ENCODE data around the gene HCFC1R1.

The HCFC1R1 gene

GRCh38 chr16:2988590-2989099, 35.1 kb downstream of the HCFC1R1 start:
- no peak overlapping the region for H3K27ac Mint-ChIP-seq
- H3K36me3 Mint-ChIP-seq (ENCODE audit: low read depth): no peaks in the 10 kb centered on the region
- H3K4me3 Mint-ChIP-seq: no peak overlapping the region
- no peaks in the 10 kb centered on the region for H3K9me3 Mint-ChIP-seq
- no peaks in the 10 kb centered on the region for H3K4me1 Mint-ChIP-seq (ENCODE audit: low read depth)
- peaks cover 3% of the 10 kb centered on the region for H3K27me3 Mint-ChIP-seq (ENCODE audit: low read depth)

- H3K4me1 Mint-ChIP-seq (ENCODE audit: low read depth): peaks cover 3% of the 10 kb centered on the region
Measured at GRCh38 chr16:2987833-2988232, 35.9 kb downstream of the HCFC1R1 start.

GRCh38 chr16:2987286-2987685, 36.5 kb downstream of the HCFC1R1 start:
- Mint-ChIP-seq H3K27ac (no peak overlapping the region), H3K27me3 (ENCODE audit: low read depth) (peaks cover 5% of the 10 kb centered on the region)

More at GRCh38 chr16:2987833-2988232, 35.9 kb downstream of the HCFC1R1 start:
- no peaks in the 10 kb centered on the region for H3K36me3 Mint-ChIP-seq (ENCODE audit: low read depth)
- no peak overlapping the region for H3K4me3 Mint-ChIP-seq
- no peak overlapping the region for H3K27ac Mint-ChIP-seq
- no peaks in the 10 kb centered on the region for H3K9me3 Mint-ChIP-seq
- H3K27me3 Mint-ChIP-seq (ENCODE audit: low read depth): peaks cover 3% of the 10 kb centered on the region

GRCh38 chr16:2986623-2987188, 37.0 kb downstream of the HCFC1R1 start:
- H3K4me3 Mint-ChIP-seq: no peak overlapping the region
- no peaks in the 10 kb centered on the region for H3K9me3 Mint-ChIP-seq
- peaks cover 6% of the 10 kb centered on the region for H3K4me1 Mint-ChIP-seq (ENCODE audit: low read depth)
- H3K27me3 Mint-ChIP-seq (ENCODE audit: low read depth): peaks cover 7% of the 10 kb centered on the region
- no peak overlapping the region for H3K27ac Mint-ChIP-seq
- H3K36me3 Mint-ChIP-seq (ENCODE audit: low read depth): peaks cover under 1% of the 10 kb centered on the region

More at GRCh38 chr16:2987286-2987685, 36.5 kb downstream of the HCFC1R1 start:
- H3K4me3 Mint-ChIP-seq: no peak overlapping the region
- H3K36me3 Mint-ChIP-seq (ENCODE audit: low read depth): no peaks in the 10 kb centered on the region
- no peaks in the 10 kb centered on the region for H3K9me3 Mint-ChIP-seq
- H3K4me1 Mint-ChIP-seq (ENCODE audit: low read depth): peaks cover 4% of the 10 kb centered on the region

GRCh38 chr16:2985893-2986355, 37.8 kb downstream of the HCFC1R1 start:
- peaks cover 9% of the 10 kb centered on the region for H3K4me1 Mint-ChIP-seq (ENCODE audit: low read depth)
- H3K36me3 Mint-ChIP-seq (ENCODE audit: low read depth): peaks cover 1% of the 10 kb centered on the region
- H3K9me3 Mint-ChIP-seq: no peaks in the 10 kb centered on the region
- H3K27me3 Mint-ChIP-seq (ENCODE audit: low read depth): peaks cover 7% of the 10 kb centered on the region
- no peak overlapping the region for H3K4me3 Mint-ChIP-seq
- no peak overlapping the region for H3K27ac Mint-ChIP-seq

GRCh38 chr16:2985462-2985861, 38.3 kb downstream of the HCFC1R1 start:
- Mint-ChIP-seq H3K36me3 (ENCODE audit: low read depth) (peaks cover 1% of the 10 kb centered on the region), H3K4me3 (no peak overlapping the region), H3K27ac (no peak overlapping the region), H3K4me1 (ENCODE audit: low read depth) (peaks cover 9% of the 10 kb centered on the region), H3K27me3 (ENCODE audit: low read depth) (peaks cover 7% of the 10 kb centered on the region), H3K9me3 (no peaks in the 10 kb centered on the region)

- peak overlapping the region; percentile 48 for H3K4me3 Mint-ChIP-seq
- H3K36me3 Mint-ChIP-seq (ENCODE audit: low read depth): peaks cover 1% of the 10 kb centered on the region
- peaks cover 9% of the 10 kb centered on the region for H3K4me1 Mint-ChIP-seq (ENCODE audit: low read depth)
- H3K27ac Mint-ChIP-seq: no peak overlapping the region
- peaks cover 7% of the 10 kb centered on the region for H3K27me3 Mint-ChIP-seq (ENCODE audit: low read depth)
- H3K9me3 Mint-ChIP-seq: no peaks in the 10 kb centered on the region
Measured at GRCh38 chr16:2983706-2984136, 40.0 kb downstream of the HCFC1R1 start.

GRCh38 chr16:2982402-2982801, 41.3 kb downstream of the HCFC1R1 start:
- peaks cover 12% of the 10 kb centered on the region for H3K4me1 Mint-ChIP-seq (ENCODE audit: low read depth)
- peak overlapping the region; percentile 12 for H3K27ac Mint-ChIP-seq
- H3K27me3 Mint-ChIP-seq (ENCODE audit: low read depth): peaks cover 7% of the 10 kb centered on the region
- no peaks in the 10 kb centered on the region for H3K9me3 Mint-ChIP-seq
- peaks cover 1% of the 10 kb centered on the region for H3K36me3 Mint-ChIP-seq (ENCODE audit: low read depth)
- peak overlapping the region; percentile 16 for H3K4me3 Mint-ChIP-seq

GRCh38 chr16:2981899-2982250, 41.9 kb downstream of the HCFC1R1 start:
- Mint-ChIP-seq H3K27ac (peak overlapping the region; percentile 67), H3K4me3 (peak overlapping the region; percentile 81), H3K36me3 (ENCODE audit: low read depth) (peaks cover 1% of the 10 kb centered on the region), H3K4me1 (ENCODE audit: low read depth) (peaks cover 12% of the 10 kb centered on the region), H3K9me3 (no peaks in the 10 kb centered on the region), H3K27me3 (ENCODE audit: low read depth) (peaks cover 7% of the 10 kb centered on the region)

- peaks cover 7% of the 10 kb centered on the region for H3K27me3 Mint-ChIP-seq (ENCODE audit: low read depth)
- H3K36me3 Mint-ChIP-seq (ENCODE audit: low read depth): peaks cover 1% of the 10 kb centered on the region
- peaks cover 12% of the 10 kb centered on the region for H3K4me1 Mint-ChIP-seq (ENCODE audit: low read depth)
- peak overlapping the region; percentile 83 for H3K27ac Mint-ChIP-seq
- H3K9me3 Mint-ChIP-seq: no peaks in the 10 kb centered on the region
- H3K4me3 Mint-ChIP-seq: peak overlapping the region; percentile 84
Measured at GRCh38 chr16:2981177-2981898, 42.4 kb downstream of the HCFC1R1 start.

- no peaks in the 10 kb centered on the region for H3K9me3 Mint-ChIP-seq
- peak within 1 kb of the TSS; percentile 83 for H3K27ac Mint-ChIP-seq
- H3K4me3 Mint-ChIP-seq: peak within 1 kb of the TSS; percentile 91
- H3K27me3 Mint-ChIP-seq (ENCODE audit: low read depth): peaks cover 7% of the 10 kb centered on the region
- peaks cover 1% of the 10 kb centered on the region for H3K36me3 Mint-ChIP-seq (ENCODE audit: low read depth)
- peaks cover 12% of the 10 kb centered on the region for H3K4me1 Mint-ChIP-seq (ENCODE audit: low read depth)
Measured at GRCh38 chr16:2980227-2981176, 43.2 kb downstream of the HCFC1R1 start, which contains the start of gene PKMYT1. Gene PKMYT1, minus strand, starts transcription at chr16:2980446. Its CDS starts 789 bp downstream, at chr16:2979657.

GRCh38 chr16:2979669-2980226, 44.0 kb downstream of the HCFC1R1 start:
- Mint-ChIP-seq H3K4me3 (peak overlapping the region; percentile 91), H3K9me3 (no peaks in the 10 kb centered on the region), H3K36me3 (ENCODE audit: low read depth) (peaks cover 1% of the 10 kb centered on the region), H3K27me3 (ENCODE audit: low read depth) (peaks cover 7% of the 10 kb centered on the region), H3K27ac (peak overlapping the region; percentile 79), H3K4me1 (ENCODE audit: low read depth) (peaks cover 12% of the 10 kb centered on the region)

- Mint-ChIP-seq H3K9me3 (no peaks in the 10 kb centered on the region), H3K27ac (no peak overlapping the region), H3K4me3 (no peak overlapping the region), H3K36me3 (ENCODE audit: low read depth) (peaks cover 1% of the 10 kb centered on the region), H3K4me1 (ENCODE audit: low read depth) (peaks cover 9% of the 10 kb centered on the region), H3K27me3 (ENCODE audit: low read depth) (peaks cover 3% of the 10 kb centered on the region)
Measured at GRCh38 chr16:2977440-2977839, 46.3 kb downstream of the HCFC1R1 start.

GRCh38 chr16:2976673-2977072, 47.1 kb downstream of the HCFC1R1 start:
- H3K36me3 Mint-ChIP-seq (ENCODE audit: low read depth): peaks cover 4% of the 10 kb centered on the region
- H3K4me3 Mint-ChIP-seq: no peak overlapping the region
- no peak overlapping the region for H3K27ac Mint-ChIP-seq
- peaks cover 9% of the 10 kb centered on the region for H3K4me1 Mint-ChIP-seq (ENCODE audit: low read depth)
- no peaks in the 10 kb centered on the region for H3K27me3 Mint-ChIP-seq (ENCODE audit: low read depth)
- no peaks in the 10 kb centered on the region for H3K9me3 Mint-ChIP-seq
